Measurements from ENCODE around the gene SRGAP2B.
"Not testable (repeated sequence)": the region's sequence is repeated elsewhere in the genome, so short reads cannot be mapped to it uniquely, and the experiment has no call there.

GRCh38 chr1:144889450-144890115, 205.5 kb downstream of the SRGAP2B start:
- not testable (repeated sequence) for TF ChIP-seq EZH2 (IDR thresholded peaks at IDR 0.05; ENCODE audit: low read depth, low read length, severe bottlenecking); ATF2 (IDR thresholded peaks at IDR 0.05; ENCODE audit: low read length); MAX (IDR thresholded peaks at IDR 0.05); CTCF (IDR thresholded peaks at IDR 0.05; ENCODE audit: control extremely low read depth in 1 of 3, insufficient read depth in 1 of 3, low read depth in 1 of 3, low read length in 3 of 3); NANOG (IDR thresholded peaks at IDR 0.05; ENCODE audit: insufficient read depth, low read depth, low read length, poor library complexity, severe bottlenecking); POLR2AphosphoS5 (IDR thresholded peaks at IDR 0.05; ENCODE audit: low read depth, low read length); SP1 (IDR thresholded peaks at IDR 0.05; ENCODE audit: low read depth, low read length); TCF12 (IDR thresholded peaks at IDR 0.05; ENCODE audit: low read depth, low read length); POLR2A (IDR thresholded peaks at IDR 0.05; ENCODE audit: control extremely low read depth in 1 of 2, low read depth in 2 of 2, low read length in 2 of 2)
